ENCODE results near the gene LHX3.
"Not testable (repeated sequence)": the region's sequence is repeated elsewhere in the genome, so short reads cannot be mapped to it uniquely, and the experiment has no call there.

The LHX3 gene

DNA sequence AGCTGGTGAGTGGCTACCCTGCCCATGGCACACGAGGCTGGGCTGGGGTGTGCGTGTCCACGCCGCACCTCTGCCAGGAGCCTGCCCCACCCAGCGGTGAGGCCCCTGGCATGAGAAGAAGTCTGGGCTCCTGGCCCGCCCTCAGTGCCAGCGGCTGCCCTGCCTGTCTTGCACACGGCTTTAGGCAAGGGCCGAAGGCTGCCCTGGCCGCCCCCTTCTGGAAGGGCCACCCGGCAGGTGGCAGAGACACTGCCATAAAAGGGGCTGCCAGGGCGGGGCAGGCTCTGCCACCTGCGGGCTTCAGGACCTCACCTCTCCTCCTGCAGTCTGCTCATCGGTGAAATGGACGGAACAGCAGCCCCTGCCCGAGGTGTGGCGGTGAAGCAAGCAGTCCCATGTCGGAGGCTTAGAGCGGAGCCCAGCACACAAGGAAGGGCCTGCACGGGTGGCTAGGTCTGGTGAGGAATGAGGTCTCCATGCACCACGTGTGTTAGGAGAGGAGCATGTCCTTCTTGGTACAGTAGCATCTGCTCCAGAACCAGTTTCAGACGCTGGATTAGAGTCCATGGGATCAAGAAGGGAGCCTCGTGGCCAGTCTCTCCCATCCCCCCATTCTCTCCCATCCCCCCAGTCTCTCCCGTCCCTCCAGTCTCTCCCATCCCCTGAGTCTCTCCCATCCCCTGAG is 51.4 kb downstream of the LHX3 start:
- DNase-seq (ENCODE audit: low read depth in 2 of 2): no peak

GRCh38 chr9:136152931-136153330 is 52.0 kb downstream of the LHX3 start:
- DNase-seq (ENCODE audit: low read depth in 2 of 2): no peak

DNA sequence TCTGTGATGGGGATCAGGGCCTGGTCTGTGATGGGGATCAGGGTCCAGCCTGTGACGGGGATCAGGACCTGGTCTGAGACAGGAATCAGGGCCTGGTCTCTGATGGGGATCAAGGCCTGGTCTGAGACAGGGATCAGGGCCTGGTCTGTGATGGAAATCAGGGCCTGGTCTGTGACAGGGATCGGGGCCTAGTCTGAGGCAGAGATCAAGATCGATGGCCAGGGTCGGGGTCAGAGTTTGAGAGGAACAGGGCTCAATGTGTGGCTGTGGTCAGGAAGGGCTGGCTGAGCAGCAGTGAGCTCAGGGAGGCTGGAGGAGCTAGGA is 52.4 kb downstream of the LHX3 start:
- DNase-seq (ENCODE audit: low read depth in 2 of 2): no peak

GRCh38 chr9:136151848-136152542 is 52.9 kb downstream of the LHX3 start:
- no peak for DNase-seq (ENCODE audit: low read depth in 2 of 2)

DNA sequence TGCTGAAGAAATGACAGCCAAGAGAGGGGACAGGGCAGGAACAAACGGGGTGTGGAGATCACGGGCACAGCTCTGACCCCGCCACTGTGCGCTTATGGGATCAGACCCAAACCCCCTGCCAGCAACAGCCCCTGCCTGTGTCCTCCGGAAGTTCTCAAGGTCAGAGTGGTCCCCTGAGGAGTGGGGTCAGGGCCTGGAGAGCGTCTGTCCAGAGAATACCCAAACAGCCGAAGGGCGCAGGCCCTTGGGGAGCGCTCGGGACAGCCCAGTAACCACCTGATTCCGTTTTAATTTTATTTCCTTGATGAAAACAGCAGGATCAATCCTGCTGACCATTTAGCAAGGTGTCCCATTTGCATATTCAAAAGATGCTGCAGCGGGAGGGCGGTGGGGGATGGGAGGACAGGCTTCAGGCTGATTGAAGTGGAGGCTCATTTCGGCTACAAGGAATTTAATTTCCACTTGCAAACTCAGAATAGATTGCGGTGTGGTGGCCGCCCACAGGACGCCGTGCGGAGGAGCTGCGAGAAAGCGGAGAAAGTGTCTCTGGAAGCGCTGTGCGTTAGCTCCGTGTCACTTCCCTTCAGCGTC is 53.6 kb downstream of the LHX3 start:
- no peak for DNase-seq (ENCODE audit: low read depth in 2 of 2)

- DNase-seq (ENCODE audit: low read depth in 2 of 2): not testable (repeated sequence)
Measured at GRCh38 chr9:136150664-136151213, 54.2 kb downstream of the LHX3 start.

- no peak for DNase-seq (ENCODE audit: low read depth in 2 of 2)
Measured at GRCh38 chr9:136149853-136150252, 55.1 kb downstream of the LHX3 start.

DNA sequence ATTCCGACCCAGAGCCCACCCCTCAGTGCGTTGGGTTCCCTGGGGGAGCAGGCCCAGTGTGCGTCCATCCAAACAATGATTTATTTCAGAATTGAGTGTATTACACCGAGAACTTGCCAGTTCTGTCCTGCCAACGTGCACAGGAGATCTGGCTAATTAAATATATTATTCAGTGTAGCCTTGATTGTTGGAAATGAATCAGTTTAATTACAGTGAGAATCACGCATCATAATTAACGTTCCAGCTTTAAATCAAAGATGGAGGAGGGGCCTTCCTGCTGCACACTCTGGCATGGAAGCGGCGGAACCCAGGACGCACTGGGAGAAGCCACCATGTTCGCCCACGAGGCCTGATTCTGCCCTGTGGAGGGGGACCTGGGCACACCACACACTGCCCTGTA is 55.6 kb downstream of the LHX3 start:
- DNase-seq (ENCODE audit: low read depth in 2 of 2): no peak

DNA sequence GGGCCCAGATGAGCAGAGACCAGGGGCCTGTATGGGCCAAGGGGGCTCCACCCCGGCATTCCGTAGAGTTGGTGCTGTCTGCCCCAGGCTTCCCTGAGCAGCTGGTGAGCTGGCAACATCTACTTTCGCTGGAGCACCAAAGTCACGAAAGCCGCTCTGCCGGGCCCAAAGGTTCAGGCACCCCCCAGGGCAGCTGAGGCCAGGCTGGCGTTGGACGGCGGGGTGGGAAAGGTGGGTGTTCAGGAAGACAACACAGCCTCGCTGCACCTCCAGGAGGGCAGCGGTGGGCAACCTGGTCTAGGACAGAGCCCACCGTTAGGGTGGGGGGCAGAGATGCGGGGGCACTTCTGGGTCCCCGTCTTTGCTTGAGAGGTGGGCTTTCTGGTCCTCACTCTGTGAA is 56.2 kb downstream of the LHX3 start:
- no peak for DNase-seq (ENCODE audit: low read depth in 2 of 2)

DNA sequence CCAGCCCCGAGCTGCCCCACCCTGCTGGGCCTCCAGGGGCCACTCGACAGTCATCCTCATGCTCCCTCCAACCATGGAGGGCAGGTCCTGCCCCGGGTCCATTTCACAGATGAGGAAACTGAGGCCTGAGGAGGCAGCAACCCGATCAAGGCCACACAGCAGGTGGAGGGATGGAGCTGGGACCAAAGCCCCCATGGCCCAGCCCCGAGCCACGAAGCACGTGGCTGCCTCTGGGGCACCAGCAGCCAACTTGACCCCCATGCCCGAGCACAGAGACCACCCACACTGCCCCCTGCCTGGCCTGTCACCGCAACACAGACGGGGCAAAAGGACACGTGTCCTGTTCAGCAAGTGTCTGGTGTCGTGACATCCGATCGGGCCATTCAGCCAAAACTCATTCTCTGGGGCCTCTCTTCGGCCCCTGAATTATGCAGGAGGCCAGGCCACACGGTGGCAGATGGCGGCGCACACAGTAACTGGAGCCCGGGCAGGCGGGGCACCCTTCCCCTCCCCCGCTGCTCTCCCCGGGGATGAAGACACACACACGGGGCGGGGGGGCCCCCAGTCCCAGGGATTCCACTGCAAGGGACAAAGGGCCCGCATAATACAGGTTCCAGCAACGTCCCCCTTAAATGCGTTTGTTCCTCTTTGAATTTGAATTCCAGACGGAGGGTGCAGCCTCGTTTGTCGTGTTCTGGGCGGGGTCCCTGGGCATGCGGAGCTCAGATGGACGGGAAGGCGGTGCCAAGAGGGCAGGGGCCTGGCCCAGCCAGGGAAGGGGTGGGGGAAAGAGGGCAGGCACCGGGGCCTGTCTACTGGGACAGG is 56.8 kb downstream of the LHX3 start:
- DNase-seq (ENCODE audit: low read depth in 2 of 2): no peak

DNA sequence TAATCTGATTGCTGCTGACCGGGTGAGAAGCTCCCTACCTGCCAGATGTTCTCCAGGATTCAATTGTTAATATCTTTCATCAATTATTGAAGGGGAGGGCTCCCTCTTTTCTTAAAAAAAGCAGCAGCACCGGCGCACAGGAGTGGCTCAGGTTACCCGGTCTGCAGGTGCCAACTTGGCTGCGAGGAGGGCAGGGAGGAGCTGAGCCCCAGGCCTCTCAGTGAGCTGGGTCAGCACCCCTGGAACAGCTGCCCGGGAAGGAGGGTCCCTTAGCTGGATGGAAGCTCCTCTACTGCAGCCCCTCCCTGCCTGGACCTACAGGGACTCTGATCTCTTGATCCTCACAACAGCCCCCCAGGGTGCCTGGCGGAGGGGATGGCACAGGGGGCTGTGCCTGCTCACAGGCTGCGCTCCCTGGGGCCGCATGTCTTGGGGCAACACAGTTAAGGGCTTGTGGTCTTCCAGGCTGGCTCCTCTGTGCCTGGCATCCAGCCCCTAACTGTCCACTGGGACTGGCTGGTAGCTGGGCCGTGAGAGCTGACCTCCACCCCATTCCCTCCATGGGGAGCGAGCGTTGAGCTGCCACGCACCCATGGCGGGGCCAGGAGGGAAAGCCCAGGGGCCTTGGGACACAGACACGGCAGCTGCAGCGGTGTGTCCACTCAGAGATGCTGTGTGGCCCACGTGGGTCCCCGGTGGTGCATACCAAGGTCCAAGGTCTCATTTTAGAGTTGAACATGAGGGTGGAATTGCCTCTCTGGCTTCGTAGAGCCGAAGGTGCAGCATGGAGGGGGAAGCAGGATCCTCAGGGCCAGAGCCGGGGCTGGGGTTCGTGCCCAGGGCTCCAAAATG is 57.7 kb downstream of the LHX3 start:
- DNase-seq (ENCODE audit: low read depth in 2 of 2): no peak
